ENCODE data around the gene GMPPB. TPM values are rescaled to one million over a fixed set of nuclear protein-coding genes. Genes with fewer than 3 reads are reported as not detected.
A peak's percentile ranks its signal among the peaks of the same experiment; 100 is the strongest.

The GMPPB gene
- polyA plus RNA-seq: 17.8 TPM
- long read RNA-seq, donor 1, partial matches to known transcripts: 0 of 2 reads
- long read RNA-seq, donor 1, other reads (novel, unspliced or antisense): 0 of 2 reads
- long read RNA-seq, donor 2, transcript GMPPB-202 (9 exons, 1,582 nt): major isoform, 10 of 12 reads
- long read RNA-seq, donor 2, partial matches to known transcripts: 0 of 12 reads
- long read RNA-seq, donor 2, other reads (novel, unspliced or antisense): 0 of 12 reads
- long read RNA-seq, donor 3: 0 reads
- long read RNA-seq, donor 4, partial matches to known transcripts: 0 of 2 reads
- long read RNA-seq, donor 4, other reads (novel, unspliced or antisense): 0 of 2 reads
- long read RNA-seq, donor 5, transcript GMPPB-202 (9 exons, 1,582 nt): major isoform, 5 of 5 reads
- long read RNA-seq, donor 5, partial matches to known transcripts: 0 of 5 reads
- long read RNA-seq, donor 5, other reads (novel, unspliced or antisense): 0 of 5 reads
- long read RNA-seq, donor 6, transcript GMPPB-202 (9 exons, 1,582 nt): major isoform, 8 of 9 reads
- long read RNA-seq, donor 6, partial matches to known transcripts: 0 of 9 reads
- long read RNA-seq, donor 6, other reads (novel, unspliced or antisense): 0 of 9 reads
- long read RNA-seq, donor 7: 0 reads
- long read RNA-seq, donor 8, partial matches to known transcripts: 0 of 4 reads
- long read RNA-seq, donor 8, other reads (novel, unspliced or antisense): 0 of 4 reads
- long read RNA-seq, donor 9, partial matches to known transcripts: 0 of 5 reads
- long read RNA-seq, donor 9, other reads (novel, unspliced or antisense): 0 of 5 reads
- long read RNA-seq, donor 10, transcript GMPPB-202 (9 exons, 1,582 nt): major isoform, 7 of 23 reads
- long read RNA-seq, donor 10, partial matches to known transcripts: 14 of 23 reads
- long read RNA-seq, donor 10, other reads (novel, unspliced or antisense): 0 of 23 reads
- long read RNA-seq, donor 11, partial matches to known transcripts: 0 of 4 reads
- long read RNA-seq, donor 11, other reads (novel, unspliced or antisense): 0 of 4 reads

DNA sequence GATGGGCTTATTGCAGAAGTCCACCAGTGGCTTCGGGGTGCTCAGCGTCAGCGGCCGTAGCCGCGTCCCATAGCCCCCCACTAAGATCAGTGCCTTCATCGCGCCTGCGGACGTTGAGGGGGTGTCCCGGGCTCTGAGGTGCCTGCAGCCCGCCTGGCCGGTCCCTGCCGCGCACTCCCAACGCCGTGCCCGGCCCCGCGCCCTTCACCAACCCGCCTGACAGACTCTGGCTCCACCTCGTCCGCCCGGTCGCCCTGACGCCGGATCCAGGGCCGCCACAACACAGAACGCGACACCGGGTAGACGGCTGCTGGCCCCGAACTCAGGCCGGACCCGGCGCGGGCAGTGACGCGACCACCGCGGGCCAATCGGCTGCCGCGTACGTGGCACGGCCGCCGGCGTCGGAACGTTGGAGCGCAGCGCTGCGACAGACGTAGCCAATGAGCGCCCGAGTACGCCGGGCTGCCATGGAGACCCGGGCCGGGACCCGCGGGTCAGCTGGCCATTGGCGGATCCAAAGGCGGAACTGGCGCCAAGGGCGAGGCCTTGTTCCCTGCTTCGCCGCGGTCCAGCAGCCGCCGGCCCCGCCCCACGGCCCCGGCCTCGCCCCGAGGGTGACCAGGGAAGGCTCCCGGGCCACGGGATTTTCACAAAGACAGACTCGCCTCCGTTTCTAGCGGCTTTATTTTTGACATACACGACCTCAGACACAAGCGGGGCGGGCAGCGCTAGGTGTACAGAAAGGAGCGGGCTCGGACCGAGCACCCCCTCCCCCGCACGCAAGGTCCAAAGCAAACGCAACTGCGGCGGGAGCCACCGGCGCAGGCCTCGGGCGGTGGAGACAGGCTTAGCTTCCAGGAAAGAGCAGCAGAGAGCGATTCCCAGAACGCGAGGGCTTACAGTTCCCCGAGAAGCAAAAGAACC lies at the start of gene GMPPB:
Gene GMPPB (minus strand): TSS at position 324 of the 924 bp plus-strand sequence. CDS start 225 bp downstream, at position 99.
- Histone ChIP-seq H3K4me1 (ENCODE audit: control insufficient read depth, insufficient read depth, low read length) (peaks cover 24% of the 10 kb centered on the region), H3K4me3 (ENCODE audit: low read length) (peak within 1 kb of the TSS; percentile 100), H3K27ac (ENCODE audit: low read length) (peak within 1 kb of the TSS; percentile 99), H3K9me3 (ENCODE audit: control insufficient read depth, low read depth, low read length) (peaks cover 2% of the 10 kb centered on the region), H3K36me3 (ENCODE audit: control insufficient read depth, insufficient read depth, low read length) (peaks cover 58% of the 10 kb centered on the region), H3K27me3 (ENCODE audit: control insufficient read depth, insufficient read depth, low read length) (no peaks in the 10 kb centered on the region)
- peak; percentile 97 to 98 for DNase-seq
- WGBS (ENCODE audit: insufficient coverage, low lambda C conversion rate): no CpG with 5 or more reads among the region's 102 CpGs

GRCh38 chr3:49772703-49773102 lies 49.0 kb upstream of the GMPPB start:
- peaks cover 19% of the 10 kb centered on the region for H3K36me3 ChIP-seq (ENCODE audit: control insufficient read depth, insufficient read depth, low read length)

GRCh38 chr3:49771340-49771938 lies 47.7 kb upstream of the GMPPB start:
- Histone ChIP-seq H3K36me3 (ENCODE audit: control insufficient read depth, insufficient read depth, low read length) (peaks cover 15% of the 10 kb centered on the region), H3K27me3 (ENCODE audit: control insufficient read depth, insufficient read depth, low read length) (no peaks in the 10 kb centered on the region), H3K4me1 (ENCODE audit: control insufficient read depth, insufficient read depth, low read length) (no peaks in the 10 kb centered on the region), H3K27ac (ENCODE audit: low read length) (no peak overlapping the region), H3K4me3 (ENCODE audit: low read length) (no peak overlapping the region), H3K9me3 (ENCODE audit: control insufficient read depth, low read depth, low read length) (no peaks in the 10 kb centered on the region)
- no CpG with 5 or more reads among the region's 1 CpG for WGBS (ENCODE audit: insufficient coverage, low lambda C conversion rate)
- no peak for DNase-seq

More at GRCh38 chr3:49772703-49773102, 49.0 kb upstream of the GMPPB start:
- Histone ChIP-seq H3K27ac (ENCODE audit: low read length) (no peak overlapping the region), H3K27me3 (ENCODE audit: control insufficient read depth, insufficient read depth, low read length) (no peaks in the 10 kb centered on the region), H3K9me3 (ENCODE audit: control insufficient read depth, low read depth, low read length) (no peaks in the 10 kb centered on the region), H3K4me3 (ENCODE audit: low read length) (no peak overlapping the region), H3K4me1 (ENCODE audit: control insufficient read depth, insufficient read depth, low read length) (no peaks in the 10 kb centered on the region)
- 100% methylated on average over 1 of the region's 2 CpGs for WGBS (ENCODE audit: insufficient coverage, low lambda C conversion rate)
- no peak for DNase-seq

- Histone ChIP-seq H3K36me3 (ENCODE audit: control insufficient read depth, insufficient read depth, low read length) (peaks cover 10% of the 10 kb centered on the region), H3K27ac (ENCODE audit: low read length) (no peak overlapping the region), H3K9me3 (ENCODE audit: control insufficient read depth, low read depth, low read length) (no peaks in the 10 kb centered on the region), H3K4me1 (ENCODE audit: control insufficient read depth, insufficient read depth, low read length) (no peaks in the 10 kb centered on the region), H3K27me3 (ENCODE audit: control insufficient read depth, insufficient read depth, low read length) (no peaks in the 10 kb centered on the region), H3K4me3 (ENCODE audit: low read length) (no peak overlapping the region)
- DNase-seq: no peak
These were observed 46.2 kb upstream of the GMPPB start for GRCh38 chr3:49769926-49770325.

DNA sequence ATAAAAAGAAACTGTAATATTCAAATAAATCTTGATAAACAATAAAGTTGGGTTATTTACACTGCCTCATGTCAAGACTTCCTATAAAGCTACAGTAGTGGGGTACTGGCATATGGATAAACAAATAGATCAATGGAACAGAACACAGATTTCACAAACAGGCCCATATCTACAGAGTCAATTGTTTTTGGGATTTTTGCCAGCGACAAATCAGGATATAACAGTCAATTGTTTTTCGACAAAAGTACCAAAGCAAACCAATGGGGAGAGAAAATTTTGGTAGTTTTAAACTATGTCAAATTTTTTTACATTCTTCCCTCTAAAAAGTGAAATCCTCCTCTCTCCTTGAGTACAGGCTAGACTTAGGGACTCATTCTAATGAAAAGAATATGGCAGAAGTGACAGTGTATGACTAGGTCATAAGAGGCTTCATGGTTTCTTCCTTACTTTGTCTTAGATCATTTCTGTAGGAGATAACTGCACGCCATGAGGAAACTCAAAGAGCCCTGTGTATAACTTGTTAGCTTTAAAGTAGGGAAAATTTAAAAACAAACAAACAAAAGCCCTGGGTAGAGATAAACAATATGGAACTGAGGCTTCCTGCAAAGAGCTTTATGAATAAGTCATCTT lies 45.6 kb upstream of the GMPPB start:
- Histone ChIP-seq H3K9me3 (ENCODE audit: control insufficient read depth, low read depth, low read length) (no peaks in the 10 kb centered on the region), H3K36me3 (ENCODE audit: control insufficient read depth, insufficient read depth, low read length) (peaks cover 12% of the 10 kb centered on the region), H3K4me1 (ENCODE audit: control insufficient read depth, insufficient read depth, low read length) (no peaks in the 10 kb centered on the region), H3K4me3 (ENCODE audit: low read length) (no peak overlapping the region), H3K27me3 (ENCODE audit: control insufficient read depth, insufficient read depth, low read length) (no peaks in the 10 kb centered on the region), H3K27ac (ENCODE audit: low read length) (no peak overlapping the region)
- WGBS (ENCODE audit: insufficient coverage, low lambda C conversion rate): 80% methylated on average over 1 of the region's 3 CpGs
- DNase-seq: no peak

- no peak for DNase-seq
- WGBS (ENCODE audit: insufficient coverage, low lambda C conversion rate): no CpG with 5 or more reads among the region's 4 CpGs
- no peaks in the 10 kb centered on the region for H3K27me3 ChIP-seq (ENCODE audit: control insufficient read depth, insufficient read depth, low read length)
- H3K9me3 ChIP-seq (ENCODE audit: control insufficient read depth, low read depth, low read length): no peaks in the 10 kb centered on the region
- no peaks in the 10 kb centered on the region for H3K4me1 ChIP-seq (ENCODE audit: control insufficient read depth, insufficient read depth, low read length)
- peaks cover 13% of the 10 kb centered on the region for H3K36me3 ChIP-seq (ENCODE audit: control insufficient read depth, insufficient read depth, low read length)
- no peak overlapping the region for H3K27ac ChIP-seq (ENCODE audit: low read length)
- H3K4me3 ChIP-seq (ENCODE audit: low read length): no peak overlapping the region
These were observed 40.2 kb upstream of the GMPPB start for GRCh38 chr3:49763981-49764380.

- Histone ChIP-seq H3K27ac (ENCODE audit: low read length) (no peak overlapping the region), H3K4me3 (ENCODE audit: low read length) (no peak overlapping the region), H3K4me1 (ENCODE audit: control insufficient read depth, insufficient read depth, low read length) (no peaks in the 10 kb centered on the region), H3K9me3 (ENCODE audit: control insufficient read depth, low read depth, low read length) (no peaks in the 10 kb centered on the region), H3K36me3 (ENCODE audit: control insufficient read depth, insufficient read depth, low read length) (peaks cover 13% of the 10 kb centered on the region), H3K27me3 (ENCODE audit: control insufficient read depth, insufficient read depth, low read length) (no peaks in the 10 kb centered on the region)
- no peak for DNase-seq
- no CpG with 5 or more reads among the region's 3 CpGs for WGBS (ENCODE audit: insufficient coverage, low lambda C conversion rate)
These were observed 37.9 kb upstream of the GMPPB start for GRCh38 chr3:49761661-49762060.

DNA sequence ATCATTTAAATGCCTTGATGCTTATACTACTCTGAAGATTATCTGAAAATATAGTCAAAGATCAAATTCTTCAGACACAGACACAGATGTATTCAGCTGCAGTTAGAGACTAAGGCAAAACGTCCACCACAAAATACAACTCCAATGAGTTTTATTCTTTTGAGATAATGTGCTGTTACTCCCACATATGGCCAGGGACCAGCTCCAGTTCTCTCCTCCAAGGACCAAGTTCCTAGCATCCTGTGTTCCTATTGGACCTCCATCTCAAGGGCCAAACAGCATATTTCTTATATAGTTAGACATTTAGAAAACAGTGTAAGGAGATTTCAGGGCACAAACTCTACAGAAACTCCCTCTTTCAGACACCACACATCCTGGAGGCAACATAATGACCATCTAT lies 35.5 kb upstream of the GMPPB start:
- H3K36me3 ChIP-seq (ENCODE audit: control insufficient read depth, insufficient read depth, low read length): peaks cover 8% of the 10 kb centered on the region
- H3K27ac ChIP-seq (ENCODE audit: low read length): no peak overlapping the region
- H3K27me3 ChIP-seq (ENCODE audit: control insufficient read depth, insufficient read depth, low read length): no peaks in the 10 kb centered on the region
- no peaks in the 10 kb centered on the region for H3K9me3 ChIP-seq (ENCODE audit: control insufficient read depth, low read depth, low read length)
- WGBS (ENCODE audit: insufficient coverage, low lambda C conversion rate): no CpG with 5 or more reads among the region's 1 CpG
- H3K4me1 ChIP-seq (ENCODE audit: control insufficient read depth, insufficient read depth, low read length): no peaks in the 10 kb centered on the region
- no peak overlapping the region for H3K4me3 ChIP-seq (ENCODE audit: low read length)
- DNase-seq: no peak

DNA sequence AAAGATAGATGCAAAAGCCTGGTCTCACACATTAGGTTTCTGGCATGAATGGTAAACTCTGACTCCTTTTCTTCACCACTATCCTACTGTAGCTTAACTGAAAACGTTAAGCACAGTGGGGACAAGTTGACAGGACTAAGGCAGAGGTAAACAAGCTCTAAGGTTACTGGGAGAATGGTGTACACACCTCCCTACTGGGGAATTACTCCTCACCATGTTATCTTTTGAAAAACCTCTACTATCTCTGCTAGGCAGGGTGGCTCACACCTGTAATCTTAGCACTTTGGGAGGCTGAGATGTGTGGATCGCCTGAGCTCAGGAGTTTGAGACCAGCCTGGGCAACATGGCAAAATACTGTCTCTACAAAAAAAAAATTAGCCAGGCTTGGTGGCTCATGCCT lies 33.4 kb upstream of the GMPPB start:
- WGBS (ENCODE audit: insufficient coverage, low lambda C conversion rate): no CpG with 5 or more reads among the region's 2 CpGs
- H3K27ac ChIP-seq (ENCODE audit: low read length): no peak overlapping the region
- no peak overlapping the region for H3K4me3 ChIP-seq (ENCODE audit: low read length)
- DNase-seq: no peak
- peaks cover 4% of the 10 kb centered on the region for H3K36me3 ChIP-seq (ENCODE audit: control insufficient read depth, insufficient read depth, low read length)
- H3K4me1 ChIP-seq (ENCODE audit: control insufficient read depth, insufficient read depth, low read length): no peaks in the 10 kb centered on the region
- no peaks in the 10 kb centered on the region for H3K9me3 ChIP-seq (ENCODE audit: control insufficient read depth, low read depth, low read length)
- no peaks in the 10 kb centered on the region for H3K27me3 ChIP-seq (ENCODE audit: control insufficient read depth, insufficient read depth, low read length)

Data from large intestine (tissue), 12 donors.